22Rv1 (cell line): Measurements from ENCODE around the gene NUP93.
"Not testable (repeated sequence)": the region's sequence is repeated elsewhere in the genome, so short reads cannot be mapped to it uniquely, and the experiment has no call there.

Experiments used
- CTCF ChIP-seq: fragments of 450-650 bp; IDR thresholded peaks from 2 replicates; pipeline ENCODE4 v1.5.1; 2017; ENCODE audit warnings: mild to moderate bottlenecking
- ZFX ChIP-seq: fragments of 450-650 bp; IDR thresholded peaks from 2 replicates; pipeline ENCODE4 v1.6.1; 2017; ENCODE audit warnings: antibody characterized with exemption, borderline replicate concordance

GRCh38 chr16:56807676-56808067 is 77.7 kb downstream of the NUP93 start:
- not testable (repeated sequence) for TF ChIP-seq CTCF, ZFX
